K562 (cell line): ENCODE data around the gene GPR4. TPM values are rescaled to one million over a fixed set of nuclear protein-coding genes. Genes with fewer than 3 reads are reported as not detected.

Experiments used
- ATF1 ChIP-seq, 2 experiments: fragments of 450-650 bp in 1 of 2; IDR thresholded peaks; 2 replicates each; pipeline ENCODE4 v1.6.1; 2016; ENCODE audit warnings: missing compliant biosample characterization in 1 of 2, missing genetic modification characterization in 1 of 2
- CREM ChIP-seq: IDR thresholded peaks from 2 replicates; pipeline ENCODE4 v1.6.1; 2014; ENCODE audit warnings: antibody characterized with exemption, low read depth
- FOXK1 ChIP-seq: sonication (generic); formaldehyde crosslinking; IDR thresholded peaks from 2 replicates; pipeline ENCODE4 v1.8.0; 2022; ENCODE audit warnings: missing genetic modification reagents, mild to moderate bottlenecking, borderline replicate concordance
- GABPA ChIP-seq: fragments of 200-800 bp; sonication (Bioruptor generic); conservative IDR thresholded peaks from 2 replicates; pipeline ENCODE4 v1.6.1; 2016; ENCODE audit warnings: low read depth, missing genetic modification characterization, missing compliant biosample characterization
- GTF2A2 ChIP-seq: IDR thresholded peaks from 2 replicates; pipeline ENCODE4 v1.6.1; 2016; ENCODE audit warnings: mild to moderate bottlenecking, missing genetic modification characterization, missing compliant biosample characterization
- PRMT5 ChIP-seq: sonication (generic); formaldehyde crosslinking; IDR thresholded peaks from 2 replicates; pipeline ENCODE4 v1.5.0; 2020; ENCODE audit warnings: missing genetic modification reagents
- PTRF ChIP-seq: fragments of 450-650 bp; IDR thresholded peaks from 2 replicates; pipeline ENCODE4 v1.6.1; 2016; ENCODE audit warnings: mild to moderate bottlenecking, missing genetic modification characterization, missing compliant biosample characterization
- RBM14 ChIP-seq: fragments of 200-400 bp; formaldehyde crosslinking; IDR thresholded peaks from 2 replicates; pipeline ENCODE4 v1.6.1; 2018; ENCODE audit warnings: low read depth, mild to moderate bottlenecking, low read length, moderate library complexity, borderline replicate concordance; ENCODE audit not compliant: insufficient read depth
- SP1 ChIP-seq: sonication (generic); formaldehyde crosslinking; IDR thresholded peaks from 2 replicates; pipeline ENCODE4 v1.8.1; 2022; ENCODE audit warnings: mild to moderate bottlenecking, missing genetic modification reagents
- SRF ChIP-seq, 2 experiments: fragments of 250-450, 450-650 bp in 1 of 2; sonication (Bioruptor Pico) in 1 of 2; sonication (generic) in 1 of 2; formaldehyde crosslinking; IDR thresholded peaks; 2 replicates each; pipeline versions ENCODE4 v1.5.0 to v1.5.1; 2020 to 2022; ENCODE audit warnings: mild to moderate bottlenecking in 1 of 2, missing genetic modification reagents in 1 of 2
- TOE1 ChIP-seq, 2 experiments: fragments of 450-650 bp in 1 of 2; sonication (generic) in 1 of 2; formaldehyde crosslinking in 1 of 2; IDR thresholded peaks; 2 replicates each; pipeline versions ENCODE4 v1.7.1 to v1.8.0; 2016 to 2022; ENCODE audit warnings: borderline replicate concordance in 2 of 2, mild to moderate bottlenecking in 2 of 2, antibody characterized with exemption in 1 of 2, inconsistent platforms in 1 of 2, low read depth in 1 of 2, missing genetic modification reagents in 1 of 2, moderate library complexity in 1 of 2
- U2AF1 ChIP-seq: fragments of 200-400 bp; formaldehyde crosslinking; optimal IDR thresholded peaks from 2 replicates; pipeline ENCODE3; 2017; ENCODE audit warnings: mild to moderate bottlenecking, low read depth, low read length, moderate library complexity
- U2AF2 ChIP-seq: fragments of 200-400 bp; formaldehyde crosslinking; optimal IDR thresholded peaks from 2 replicates; pipeline ENCODE3; 2017; ENCODE audit warnings: low read depth, mild to moderate bottlenecking, low read length
- VEZF1 ChIP-seq: fragments of 200-800 bp; sonication (Bioruptor generic); IDR thresholded peaks from 2 replicates; pipeline ENCODE4 v1.6.1; 2017; ENCODE audit warnings: missing genetic modification characterization, missing compliant biosample characterization
- ZNF146 ChIP-seq: IDR thresholded peaks from one replicate; pipeline ENCODE4 v1.6.1; 2018; ENCODE audit warnings: missing compliant biosample characterization; ENCODE audit not compliant: unreplicated experiment
- ZNF274 ChIP-seq: IDR thresholded peaks from 2 replicates; pipeline ENCODE4 v1.6.1; 2011; ENCODE audit warnings: low read depth, mild to moderate bottlenecking, low read length, moderate library complexity, borderline replicate concordance
- ZNF436 ChIP-seq: fragments of 250-450, 450-650 bp; sonication (Bioruptor Pico); formaldehyde crosslinking; IDR thresholded peaks from 2 replicates; pipeline ENCODE4 v1.7.0; 2020; ENCODE audit warnings: mild to moderate bottlenecking
- ZNF695 ChIP-seq: fragments of 450-650 bp; formaldehyde crosslinking; IDR thresholded peaks from 2 replicates; pipeline ENCODE4 v1.4.0; 2020; ENCODE audit warnings: mild to moderate bottlenecking, moderate library complexity
- ZNF696 ChIP-seq: fragments of 250-450 bp; sonication (Bioruptor Pico); conservative IDR thresholded peaks from 2 replicates; pipeline ENCODE4 v1.4.0; 2020; ENCODE audit warnings: mild to moderate bottlenecking, moderate library complexity
- polyA plus RNA-seq, 8 experiments: library from polyadenylated mRNA; depleted of rRNA in 4 of 8; stranded (reverse) in 5 of 8; unstranded in 3 of 8; fragments of >200 nt; fragmentation: Nextera tagmentation in 2 of 8; fragmentation: Illumina TruSeq in 1 of 8; extraction: Ambion mirVana in 2 of 8; extraction: Trizol in 1 of 8; gene quantifications; 2 replicates each; pipeline versions ENCODE4 v1.2.1 to v1.2.3, GENCODE V29; 2011 to 2014; ENCODE audit warnings: inconsistent platforms in 1 of 8, missing spikeins in 1 of 8
- total RNA-seq, 7 experiments: library from RNA; depleted of rRNA in 6 of 7; stranded (reverse); fragments of >200 nt in 6 of 7; fragmentation: Illumina TruSeq in 2 of 7; extraction: Trizol in 2 of 7; gene quantifications; 2 replicates each; pipeline versions ENCODE4 v1.2.1 to v1.2.3, GENCODE V29; 2011 to 2021; ENCODE audit warnings: low replicate concordance in 1 of 7
- TF ChIP-seq, protein P1 (sequence below): fragments of 250-450 bp; sonication (Bioruptor Pico); IDR thresholded peaks from 2 replicates; pipeline ENCODE4 v1.8.0; 2021; ENCODE audit warnings: moderate library complexity, mild to moderate bottlenecking, inconsistent platforms
- TF ChIP-seq, protein P2 (sequence below), 2 experiments: fragments of 200-800 bp in 1 of 2; sonication (Bioruptor generic) in 1 of 2; sonication (generic) in 1 of 2; formaldehyde crosslinking in 1 of 2; IDR thresholded peaks in 1 of 2; conservative IDR thresholded peaks in 1 of 2; 2 replicates each; pipeline versions ENCODE4 v1.5.0 to v1.6.1; 2016 to 2020; ENCODE audit warnings: missing compliant biosample characterization in 1 of 2, missing genetic modification characterization in 1 of 2, missing genetic modification reagents in 1 of 2

The GPR4 gene
- total and polyA plus RNA-seq, 9 of the 15 experiments (the other 6 are each of a cell fraction or from before 2014, with no cell fraction given) = 0.03 to 0.09 (median 0.04) TPM; not detected in 5

- no peak for TF ChIP-seq GABPA (tag)
- TF ChIP-seq ZNF696 (CRISPR knock-in tag) = no peak
- no peak for TF ChIP-seq PTRF (tag)
- TF ChIP-seq U2AF1 = no peak
- TF ChIP-seq GTF2A2 (tag) = no peak
- TF ChIP-seq SP1 (CRISPR knock-in tag) = peak; percentile 83
- peak; percentile 80 for TF ChIP-seq ATF1 (CRISPR knock-in tag; IDR thresholded peaks at IDR 0.05)
- TF ChIP-seq ATF1 (tag; IDR thresholded peaks at IDR 0.05) = peak; percentile 98
- TF ChIP-seq, protein P1, sequence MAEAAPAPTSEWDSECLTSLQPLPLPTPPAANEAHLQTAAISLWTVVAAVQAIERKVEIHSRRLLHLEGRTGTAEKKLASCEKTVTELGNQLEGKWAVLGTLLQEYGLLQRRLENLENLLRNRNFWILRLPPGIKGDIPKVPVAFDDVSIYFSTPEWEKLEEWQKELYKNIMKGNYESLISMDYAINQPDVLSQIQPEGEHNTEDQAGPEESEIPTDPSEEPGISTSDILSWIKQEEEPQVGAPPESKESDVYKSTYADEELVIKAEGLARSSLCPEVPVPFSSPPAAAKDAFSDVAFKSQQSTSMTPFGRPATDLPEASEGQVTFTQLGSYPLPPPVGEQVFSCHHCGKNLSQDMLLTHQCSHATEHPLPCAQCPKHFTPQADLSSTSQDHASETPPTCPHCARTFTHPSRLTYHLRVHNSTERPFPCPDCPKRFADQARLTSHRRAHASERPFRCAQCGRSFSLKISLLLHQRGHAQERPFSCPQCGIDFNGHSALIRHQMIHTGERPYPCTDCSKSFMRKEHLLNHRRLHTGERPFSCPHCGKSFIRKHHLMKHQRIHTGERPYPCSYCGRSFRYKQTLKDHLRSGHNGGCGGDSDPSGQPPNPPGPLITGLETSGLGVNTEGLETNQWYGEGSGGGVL (CRISPR knock-in tag) = no peak
- TF ChIP-seq, protein P2, sequence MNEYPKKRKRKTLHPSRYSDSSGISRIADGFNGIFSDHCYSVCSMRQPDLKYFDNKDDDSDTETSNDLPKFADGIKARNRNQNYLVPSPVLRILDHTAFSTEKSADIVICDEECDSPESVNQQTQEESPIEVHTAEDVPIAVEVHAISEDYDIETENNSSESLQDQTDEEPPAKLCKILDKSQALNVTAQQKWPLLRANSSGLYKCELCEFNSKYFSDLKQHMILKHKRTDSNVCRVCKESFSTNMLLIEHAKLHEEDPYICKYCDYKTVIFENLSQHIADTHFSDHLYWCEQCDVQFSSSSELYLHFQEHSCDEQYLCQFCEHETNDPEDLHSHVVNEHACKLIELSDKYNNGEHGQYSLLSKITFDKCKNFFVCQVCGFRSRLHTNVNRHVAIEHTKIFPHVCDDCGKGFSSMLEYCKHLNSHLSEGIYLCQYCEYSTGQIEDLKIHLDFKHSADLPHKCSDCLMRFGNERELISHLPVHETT (CRISPR knock-in tag; conservative IDR thresholded peaks at IDR 0.05 in 1 of 2, IDR thresholded peaks at IDR 0.05 in 1 of 2) = no peak
- no peak for TF ChIP-seq RBM14
- TF ChIP-seq U2AF2 = no peak
- no peak for TF ChIP-seq SRF (CRISPR knock-in tag; IDR thresholded peaks at IDR 0.05)
- TF ChIP-seq CREM = peak; percentile 93
- TF ChIP-seq VEZF1 (CRISPR knock-in tag) = peak; percentile 56; the same call in 1 of the 2 replicates
- TF ChIP-seq ZNF695 (CRISPR knock-in tag) = no peak
- TF ChIP-seq ZNF146 (CRISPR knock-in tag) = no peak
- no peak for TF ChIP-seq PRMT5 (CRISPR knock-in tag)
- TF ChIP-seq TOE1 (IDR thresholded peaks at IDR 0.05; ENCODE audit: borderline replicate concordance) = no peak
- peak; percentile 66; the same call in 1 of the 2 replicates for TF ChIP-seq TOE1 (CRISPR knock-in tag; IDR thresholded peaks at IDR 0.05; ENCODE audit: borderline replicate concordance, low read depth)
- no peak for TF ChIP-seq ZNF436 (CRISPR knock-in tag)
- no peak for TF ChIP-seq ZNF274
- no peak for TF ChIP-seq FOXK1 (CRISPR knock-in tag)
Measured at GRCh38 chr19:45632468-45633196, 30.6 kb upstream of the GPR4 start (continued).
